Neuronal stem cell (in vitro differentiated cells): ENCODE data around the gene PTPRM.

Experiments
- DNase-seq: peaks from one replicate; pipeline ENCODE4 v3.0.0-alpha.2; 2013; ENCODE audit warnings: low spot score
- H2AFZ ChIP-seq: one replicate; pipeline ENCODE4 v1.6.1; 2013; ENCODE audit warnings: mild to moderate bottlenecking, low read length, inconsistent platforms
- H2AK5ac ChIP-seq: 2 replicates; pipeline ENCODE4 v1.6.1; 2013; ENCODE audit warnings: low read depth, mild to moderate bottlenecking, inconsistent platforms, low read length, moderate library complexity, mixed read lengths
- H2BK120ac ChIP-seq: 2 replicates; pipeline ENCODE4 v1.6.1; 2013; ENCODE audit warnings: low read depth, mild to moderate bottlenecking, inconsistent platforms, low read length, moderate library complexity, mixed read lengths
- H2BK12ac ChIP-seq: one replicate; pipeline ENCODE4 v1.6.1; 2013; ENCODE audit warnings: low read length, inconsistent platforms
- H2BK15ac ChIP-seq: 2 replicates; pipeline ENCODE4 v1.6.1; 2013; ENCODE audit warnings: mild to moderate bottlenecking, low read length, inconsistent platforms, mixed read lengths
- H2BK5ac ChIP-seq: one replicate; pipeline ENCODE4 v1.6.1; 2013; ENCODE audit warnings: inconsistent platforms, mild to moderate bottlenecking, low read length, moderate library complexity
- H3K14ac ChIP-seq: one replicate; pipeline ENCODE4 v1.6.1; 2013; ENCODE audit warnings: low read length, inconsistent platforms
- H3K18ac ChIP-seq: 2 replicates; pipeline ENCODE4 v1.6.1; 2013; ENCODE audit warnings: low read length, inconsistent platforms
- H3K23ac ChIP-seq: 2 replicates; pipeline ENCODE4 v1.6.1; 2013; ENCODE audit warnings: low read depth, mild to moderate bottlenecking, mixed read lengths, low read length, inconsistent platforms; ENCODE audit not compliant: poor library complexity
- H3K27ac ChIP-seq: replicated peaks from 3 replicates; pipeline ENCODE4 v1.5.1; 2013; ENCODE audit warnings: low read length, inconsistent platforms
- H3K27me3 ChIP-seq, 3 experiments: 2 replicates each; pipeline ENCODE4 v1.6.1; 2013; ENCODE audit warnings: low read length in 3 of 3, mild to moderate bottlenecking in 2 of 3, inconsistent platforms in 1 of 3, low read depth in 1 of 3, mixed read lengths in 1 of 3, moderate library complexity in 1 of 3; ENCODE audit not compliant: control insufficient read depth in 3 of 3, insufficient read depth in 3 of 3
- H3K36me3 ChIP-seq, 2 donors: replicated peaks in 1 of 2; 2 replicates each; pipeline ENCODE4 v1.6.1; 2013; ENCODE audit warnings: low read length in 2 of 2; ENCODE audit not compliant: control insufficient read depth in 2 of 2, insufficient read depth in 2 of 2
- H3K4ac ChIP-seq: 2 replicates; pipeline ENCODE4 v1.6.1; 2013; ENCODE audit warnings: inconsistent platforms, mild to moderate bottlenecking, low read length, moderate library complexity
- H3K4me1 ChIP-seq, 2 donors: 1 replicate in 1 of 2; 2 replicates in 1 of 2; pipeline ENCODE4 v1.6.1; 2013; ENCODE audit warnings: low read length in 2 of 2, low read depth in 1 of 2; ENCODE audit not compliant: control insufficient read depth in 2 of 2, insufficient read depth in 1 of 2
- H3K4me2 ChIP-seq: one replicate; pipeline ENCODE4 v1.6.1; 2013; ENCODE audit warnings: mild to moderate bottlenecking, low read length, inconsistent platforms; ENCODE audit not compliant: insufficient read depth, poor library complexity, severe bottlenecking
- H3K4me3 ChIP-seq, 2 donors: 2 replicates each; pipeline ENCODE4 v1.5.1; 2013; ENCODE audit warnings: low read length in 2 of 2, mild to moderate bottlenecking in 2 of 2, inconsistent platforms in 1 of 2, moderate library complexity in 1 of 2
- H3K79me1 ChIP-seq: one replicate; pipeline ENCODE4 v1.6.1; 2013; ENCODE audit warnings: low read depth, mild to moderate bottlenecking, inconsistent platforms, low read length, moderate library complexity
- H3K9ac ChIP-seq: one replicate; pipeline ENCODE4 v1.6.1; 2013; ENCODE audit warnings: mild to moderate bottlenecking, low read depth, low read length, inconsistent platforms; ENCODE audit not compliant: poor library complexity
- H3K9me3 ChIP-seq, 2 donors: replicated peaks in 1 of 2; 2 replicates each; pipeline versions ENCODE3 to v1.6.1; 2013; ENCODE audit warnings: low read length in 2 of 2, mild to moderate bottlenecking in 2 of 2, inconsistent platforms in 1 of 2, low read depth in 1 of 2, mixed read lengths in 1 of 2, moderate library complexity in 1 of 2; ENCODE audit not compliant: control insufficient read depth in 2 of 2, insufficient read depth in 1 of 2
- H4K8ac ChIP-seq: one replicate; pipeline ENCODE4 v1.6.1; 2013; ENCODE audit warnings: low read depth, mild to moderate bottlenecking, inconsistent platforms, low read length, moderate library complexity
- H4K91ac ChIP-seq: one replicate; pipeline ENCODE4 v1.6.1; 2013; ENCODE audit warnings: low read length, low read depth, mild to moderate bottlenecking, inconsistent platforms; ENCODE audit not compliant: poor library complexity
- WGBS, 2 donors: extraction: QIAGEN DNeasy Blood & Tissue Kit; methylation state at CpG; one replicate each; pipeline ENCODE4 v1.1.7; 2013; ENCODE audit warnings: missing lambda C conversion rate in 2 of 2, mixed read lengths in 1 of 2; ENCODE audit not compliant: insufficient read length in 2 of 2, insufficient replicate concordance in 1 of 2; ENCODE audit errors: extremely low coverage in 2 of 2; 5-methylcytosine and 5-hydroxymethylcytosine counted together

The PTPRM gene

DNA sequence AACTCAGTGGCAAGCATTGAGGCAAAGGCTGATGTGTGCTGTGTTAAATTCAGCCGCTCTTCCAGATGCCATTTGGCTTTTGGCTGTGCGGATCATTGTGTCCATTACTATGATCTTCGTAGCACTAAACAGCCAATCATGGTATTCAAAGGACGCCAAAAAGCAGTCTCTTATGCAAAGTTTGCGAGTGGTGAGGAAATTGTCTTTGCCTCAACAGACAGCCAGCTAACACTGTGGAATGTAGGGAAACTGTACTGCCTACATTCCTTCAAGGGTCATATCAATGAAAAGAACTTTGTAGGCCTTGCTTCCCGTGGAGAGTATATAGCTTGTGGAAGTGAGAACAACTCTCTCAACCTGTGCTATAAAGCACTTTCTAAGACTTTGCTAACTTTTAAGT, 846.6 kb downstream of the PTPRM start:
- no peak overlapping the region for H3K14ac ChIP-seq
- H3K4ac ChIP-seq = no peak overlapping the region
- no peaks in the 10 kb centered on the region for H3K79me1 ChIP-seq
- H2BK5ac ChIP-seq = no peak overlapping the region
- H3K18ac ChIP-seq = no peak overlapping the region
- H4K91ac ChIP-seq = no peak overlapping the region
- H3K36me3 ChIP-seq = no peaks in the 10 kb centered on the region
- no CpG with 5 or more reads among the region's 6 CpGs for WGBS, 2 donors
- peaks cover 5 to 16% of the 10 kb centered on the region in 2 donors for H3K9me3 ChIP-seq
- no peak overlapping the region for H2AFZ ChIP-seq
- H3K4me1 ChIP-seq = peaks cover 0 to 2% of the 10 kb centered on the region in 2 donors
- H2AK5ac ChIP-seq = no peak overlapping the region
- no peak overlapping the region for H3K9ac ChIP-seq
- no peak overlapping the region for H3K4me2 ChIP-seq
- no peak overlapping the region for H3K23ac ChIP-seq
- H2BK15ac ChIP-seq = no peak overlapping the region
- no peak overlapping the region for H3K27ac ChIP-seq
- no peak overlapping the region for H3K4me3 ChIP-seq
- H2BK120ac ChIP-seq = no peak overlapping the region
- H2BK12ac ChIP-seq = no peak overlapping the region
- H3K27me3 ChIP-seq = no peaks in the 10 kb centered on the region
- no peak for DNase-seq
- no peak overlapping the region for H4K8ac ChIP-seq

DNA sequence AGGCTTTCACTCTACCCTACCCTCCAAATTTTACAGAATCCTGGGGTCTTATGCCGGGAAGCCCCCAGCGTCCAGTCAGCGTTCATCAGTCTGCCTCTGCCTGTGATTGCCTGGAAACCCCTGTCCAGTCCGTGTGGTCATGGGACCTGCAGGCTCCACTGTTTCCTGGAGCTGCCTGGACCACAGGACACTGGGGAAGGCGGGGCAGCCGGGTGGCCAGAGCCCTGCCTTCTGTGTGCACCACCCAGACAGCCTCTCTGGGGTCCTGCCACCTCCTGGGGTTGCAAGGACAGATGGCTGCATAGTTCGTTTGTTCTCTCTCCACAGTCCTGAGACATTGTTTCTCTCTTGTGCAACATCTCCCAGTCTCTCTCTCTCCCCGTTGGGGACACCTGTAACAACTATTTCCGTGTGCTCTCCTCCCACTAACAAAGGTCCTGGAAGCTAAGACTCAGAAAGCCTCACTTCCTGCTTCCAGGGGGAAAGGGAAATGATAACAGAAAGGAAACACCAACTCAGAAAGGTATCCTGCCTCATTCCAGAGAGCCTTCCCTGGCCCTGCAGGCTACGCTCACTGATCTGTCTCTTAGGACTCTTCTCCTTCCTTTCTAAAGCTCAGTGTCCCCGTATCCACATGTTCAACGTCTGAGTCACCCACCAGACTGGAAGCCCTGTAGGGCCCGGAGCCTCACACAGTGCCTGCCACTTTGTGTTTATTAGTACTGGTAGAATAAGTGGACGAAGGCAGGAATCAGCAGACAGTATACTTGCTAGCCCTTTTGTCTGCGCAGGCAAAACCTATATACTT, 849.3 kb downstream of the PTPRM start:
- Histone ChIP-seq H3K27ac (no peak overlapping the region), H4K8ac (no peak overlapping the region), H3K14ac (peak overlapping the region; percentile 25), H3K36me3 (no peaks in the 10 kb centered on the region), H3K79me1 (no peaks in the 10 kb centered on the region), H2BK5ac (no peak overlapping the region), H3K4me3 (peak overlapping the region in 1 of 2 donors; percentile 21), H4K91ac (no peak overlapping the region), H3K4me2 (no peak overlapping the region), H3K9me3 (peaks cover 5 to 8% of the 10 kb centered on the region in 2 donors), H2AFZ (peak overlapping the region; percentile 59), H3K27me3 (no peaks in the 10 kb centered on the region), H2BK12ac (no peak overlapping the region), H3K4ac (no peak overlapping the region), H3K4me1 (peaks cover 0 to 2% of the 10 kb centered on the region in 2 donors), H3K18ac (peak overlapping the region; percentile 40), H2AK5ac (peak overlapping the region; percentile 23), H3K9ac (no peak overlapping the region), H3K23ac (no peak overlapping the region), H2BK120ac (no peak overlapping the region), H2BK15ac (no peak overlapping the region)
- WGBS, 2 donors = no CpG with 5 or more reads among the region's 15 CpGs
- no peak for DNase-seq

DNA sequence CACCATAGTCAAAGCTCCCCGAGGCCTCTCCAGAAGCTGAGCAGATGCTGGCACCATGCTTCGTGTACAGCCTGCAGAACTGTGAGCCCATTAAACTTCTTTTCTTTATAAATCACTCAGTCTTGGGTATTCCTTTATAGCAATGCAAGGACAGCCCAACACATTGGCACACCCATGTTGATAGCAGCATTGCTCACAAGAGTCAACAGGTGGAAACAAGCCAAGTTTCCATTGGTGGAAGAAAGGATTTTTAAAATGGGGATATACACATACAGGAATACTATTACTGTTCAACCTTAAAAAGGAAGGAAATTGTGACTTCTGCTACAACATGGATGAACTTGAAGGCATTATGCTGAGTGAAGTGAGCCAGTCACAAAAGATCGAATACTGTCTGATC, 855.3 kb downstream of the PTPRM start:
- no peak overlapping the region for H2BK120ac ChIP-seq
- no peak for DNase-seq
- no peak overlapping the region for H3K14ac ChIP-seq
- no peak overlapping the region for H2BK15ac ChIP-seq
- H2AFZ ChIP-seq = no peak overlapping the region
- peaks cover 1 to 2% of the 10 kb centered on the region in 2 donors for H3K4me1 ChIP-seq
- no peaks in the 10 kb centered on the region for H3K36me3 ChIP-seq
- H2AK5ac ChIP-seq = no peak overlapping the region
- H4K8ac ChIP-seq = no peak overlapping the region
- no peak overlapping the region for H3K23ac ChIP-seq
- H3K4ac ChIP-seq = no peak overlapping the region
- no peak overlapping the region for H4K91ac ChIP-seq
- no peaks in the 10 kb centered on the region for H3K9me3 ChIP-seq
- H2BK5ac ChIP-seq = no peak overlapping the region
- H3K79me1 ChIP-seq = no peaks in the 10 kb centered on the region
- no peaks in the 10 kb centered on the region for H3K27me3 ChIP-seq
- no CpG with 5 or more reads among the region's 3 CpGs for WGBS, 2 donors
- no peak overlapping the region for H3K4me2 ChIP-seq
- no peak overlapping the region for H3K27ac ChIP-seq
- no peak overlapping the region for H2BK12ac ChIP-seq
- H3K18ac ChIP-seq = no peak overlapping the region
- no peak overlapping the region for H3K4me3 ChIP-seq
- H3K9ac ChIP-seq = no peak overlapping the region

DNA sequence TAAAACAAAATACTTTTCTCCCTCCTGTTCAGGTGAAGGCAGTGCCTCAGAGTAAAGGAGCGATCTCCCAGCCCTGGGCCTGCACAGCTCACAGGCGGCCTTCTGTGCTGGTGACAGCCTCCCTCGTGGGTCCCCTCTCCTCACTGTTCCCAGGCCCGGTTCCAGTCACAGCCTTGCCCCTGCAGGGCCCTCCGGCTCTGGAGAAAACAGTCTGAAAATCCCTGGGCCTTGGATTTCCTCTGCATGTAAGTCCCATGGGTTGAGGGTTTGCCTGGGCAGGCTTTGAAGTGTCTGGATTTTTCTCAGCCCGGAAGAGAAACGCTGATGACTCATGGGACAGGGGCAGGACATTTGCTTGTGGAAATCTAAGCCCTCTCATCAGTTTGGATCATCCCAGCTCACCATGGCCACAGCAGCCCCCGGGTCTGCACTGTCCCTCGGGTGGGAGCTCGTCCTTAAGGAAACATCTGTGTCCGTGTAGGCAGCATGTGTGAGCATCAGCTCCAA, 856.0 kb downstream of the PTPRM start:
- no peak overlapping the region for H3K27ac ChIP-seq

More for the DNA sequence above, 856.0 kb downstream of the PTPRM start:
- no peak overlapping the region for H3K9ac ChIP-seq
- no peak overlapping the region for H3K4me3 ChIP-seq
- H3K14ac ChIP-seq = no peak overlapping the region
- no peaks in the 10 kb centered on the region for H3K79me1 ChIP-seq
- H4K8ac ChIP-seq = no peak overlapping the region
- no peak overlapping the region for H3K4me2 ChIP-seq
- no peak overlapping the region for H4K91ac ChIP-seq
- H2AK5ac ChIP-seq = peak overlapping the region; percentile 35
- H3K4ac ChIP-seq = no peak overlapping the region
- H2AFZ ChIP-seq = peak overlapping the region; percentile 90
- no peak overlapping the region for H2BK5ac ChIP-seq
- H3K9me3 ChIP-seq = no peaks in the 10 kb centered on the region
- H3K23ac ChIP-seq = peak overlapping the region; percentile 17
- no peak for DNase-seq
- H2BK15ac ChIP-seq = no peak overlapping the region
- no peak overlapping the region for H3K18ac ChIP-seq
- WGBS, 2 donors = no CpG with 5 or more reads among the region's 11 CpGs
- H3K4me1 ChIP-seq = peaks cover 1 to 2% of the 10 kb centered on the region in 2 donors
- H3K27me3 ChIP-seq = no peaks in the 10 kb centered on the region
- no peaks in the 10 kb centered on the region for H3K36me3 ChIP-seq
- H2BK12ac ChIP-seq = no peak overlapping the region
- no peak overlapping the region for H2BK120ac ChIP-seq
